GM18499 (cell line): ENCODE data around the gene EMC8.
"Not testable (repeated sequence)": the region's sequence is repeated elsewhere in the genome, so short reads cannot be mapped to it uniquely, and the experiment has no call there.

Source experiments
- ATAC-seq: cut with Tn5 transposase; IDR thresholded peaks from one replicate; pipeline ENCODE4 v1.9.1; 2021; ENCODE audit warnings: moderate number of reproducible peaks; ENCODE audit not compliant: insufficient read depth, unreplicated experiment

EMC8 gene

GRCh38 chr16:85799497-85800320 is at the start of gene EMC8, which contains the start of gene COX4I1:
Gene EMC8 (minus strand): TSS chr16:85799544. CDS start chr16:85799295, 249 bp downstream.
Gene COX4I1 (plus strand): TSS chr16:85799695. CDS start chr16:85801206, 1,511 bp downstream.
- ATAC-seq = peak; percentile 56

- ATAC-seq = no peak
Observed at GRCh38 chr16:85848986-85849385, 49.6 kb upstream of the EMC8 start.

- no peak for ATAC-seq
Observed at GRCh38 chr16:85847681-85848601, 48.6 kb upstream of the EMC8 start.

GRCh38 chr16:85847036-85847435 is 47.7 kb upstream of the EMC8 start:
- ATAC-seq = no peak

- ATAC-seq = no peak
Observed at GRCh38 chr16:85846461-85846860, 47.1 kb upstream of the EMC8 start.

- ATAC-seq = no peak
Observed at GRCh38 chr16:85845266-85845665, 45.9 kb upstream of the EMC8 start.

GRCh38 chr16:85844786-85845185 is 45.4 kb upstream of the EMC8 start:
- ATAC-seq = no peak

GRCh38 chr16:85844169-85844481 is 44.8 kb upstream of the EMC8 start:
- ATAC-seq = no peak

GRCh38 chr16:85843471-85844168 is 44.3 kb upstream of the EMC8 start:
- ATAC-seq = no peak

- no peak for ATAC-seq
Observed at GRCh38 chr16:85842848-85843247, 43.5 kb upstream of the EMC8 start.

- no peak for ATAC-seq
Observed at GRCh38 chr16:85842435-85842834, 43.1 kb upstream of the EMC8 start.

GRCh38 chr16:85840801-85841200 is 41.5 kb upstream of the EMC8 start:
- ATAC-seq = no peak

- no peak for ATAC-seq
Observed at GRCh38 chr16:85840395-85840794, 41.1 kb upstream of the EMC8 start.

- no peak for ATAC-seq
Observed at GRCh38 chr16:85839681-85840240, 40.4 kb upstream of the EMC8 start.

GRCh38 chr16:85838876-85839585 is 39.7 kb upstream of the EMC8 start:
- ATAC-seq = no peak

- no peak for ATAC-seq
Observed at GRCh38 chr16:85838381-85838780, 39.0 kb upstream of the EMC8 start.

GRCh38 chr16:85837654-85838053 is 38.3 kb upstream of the EMC8 start:
- ATAC-seq = not testable (repeated sequence)

GRCh38 chr16:85836706-85837582 is 37.6 kb upstream of the EMC8 start:
- no peak for ATAC-seq
